Endothelial cell of umbilical vein (primary cell): Measurements from ENCODE around the gene AP1M1. TPM values are rescaled to one million over a fixed set of nuclear protein-coding genes. Genes with fewer than 3 reads are reported as not detected.

Experiments used
- BruUV-seq: library from RNA; stranded (reverse); fragments of 400-500 nt; replicated peaks from 2 replicates; lab custom pipeline; 2021; lab: Mats Ljungman, UMichigan
- CTCF ChIA-PET: fragments of 300-600, 350-600 bp; sonication (Branson Sonifier 250); formaldehyde crosslinking; loops from one replicate; lab custom pipeline; 2021; ENCODE audit warnings: antibody characterized with exemption, inconsistent platforms; lab: Charles Lee
- POLR2A ChIA-PET: fragments of 300-600, 350-600 bp; sonication (Branson Sonifier 250); formaldehyde crosslinking; loops from one replicate; lab custom pipeline; 2021; ENCODE audit warnings: antibody characterized with exemption, inconsistent platforms; lab: Charles Lee
- DNase-seq: peaks from one replicate; pipeline ENCODE4 v3.0.0-alpha.2; 2011; ENCODE audit warnings: low read depth, low spot score
- FAIRE-seq: peaks from 2 replicates; lab custom pipeline; 2011; peaks lifted over from hg19 to GRCh38; lab: Jason Lieb, UNC
- H2AFZ ChIP-seq: 2 replicates; pipeline ENCODE4 v1.6.0; 2012; ENCODE audit warnings: low read depth, low read length, control low read depth, inconsistent platforms
- H3K27ac ChIP-seq: 2 replicates; pipeline ENCODE4 v1.5.1; 2011; ENCODE audit warnings: low read depth, mild to moderate bottlenecking, control low read depth, low read length, moderate library complexity; ENCODE audit not compliant: insufficient read depth
- H3K27me3 ChIP-seq, 2 experiments: 2 replicates each; pipeline versions ENCODE4 v1.6.0 to v1.6.1; 2011; ENCODE audit warnings: low read length in 2 of 2, mixed read lengths in 1 of 2; ENCODE audit not compliant: control insufficient read depth in 2 of 2, insufficient read depth in 2 of 2
- H3K36me3 ChIP-seq, 2 experiments: 2 replicates in 1 of 2; 3 replicates in 1 of 2; pipeline ENCODE4 v1.5.1; 2011; ENCODE audit warnings: low read length in 2 of 2, mild to moderate bottlenecking in 1 of 2, moderate library complexity in 1 of 2; ENCODE audit not compliant: control insufficient read depth in 2 of 2, insufficient read depth in 2 of 2; ENCODE audit errors: extremely low read depth in 1 of 2
- H3K4me1 ChIP-seq: 3 replicates; pipeline ENCODE4 v1.5.1; 2011; ENCODE audit warnings: mild to moderate bottlenecking, low read length; ENCODE audit not compliant: control insufficient read depth, insufficient read depth; ENCODE audit errors: extremely low read depth
- H3K4me2 ChIP-seq: 2 replicates; pipeline ENCODE4 v1.6.1; 2011; ENCODE audit warnings: low read length, control low read depth, mixed read lengths; ENCODE audit not compliant: insufficient read depth
- H3K4me3 ChIP-seq, 3 experiments: fragments of 200-600 bp in 1 of 3; sonication (generic), shearing (Covaris generic) in 1 of 3; replicated peaks in 1 of 3; 2 replicates each; pipeline ENCODE4 v1.5.1; 2011 to 2016; ENCODE audit warnings: control low read depth in 3 of 3, low read length in 3 of 3, mild to moderate bottlenecking in 2 of 3, inconsistent platforms in 1 of 3, low read depth in 1 of 3, moderate library complexity in 1 of 3; ENCODE audit not compliant: insufficient read depth in 1 of 3
- H3K79me2 ChIP-seq: 2 replicates; pipeline ENCODE4 v1.6.0; 2012; ENCODE audit warnings: low read length, inconsistent platforms; ENCODE audit not compliant: control insufficient read depth, insufficient read depth
- H3K9ac ChIP-seq: replicated peaks from 2 replicates; pipeline ENCODE3; 2011; ENCODE audit warnings: low read length, control low read depth; ENCODE audit not compliant: insufficient read depth; ENCODE audit errors: extremely low read depth
- H3K9me1 ChIP-seq: replicated peaks from 3 replicates; pipeline ENCODE4 v1.6.0; 2011; ENCODE audit warnings: mild to moderate bottlenecking, low read length; ENCODE audit not compliant: control insufficient read depth, insufficient read depth; ENCODE audit errors: extremely low read depth
- H3K9me3 ChIP-seq: replicated peaks from 2 replicates; pipeline ENCODE4 v1.5.1; 2012; ENCODE audit warnings: low read length, inconsistent platforms; ENCODE audit not compliant: control insufficient read depth, insufficient read depth
- H4K20me1 ChIP-seq: replicated peaks from 2 replicates; pipeline ENCODE3; 2011; ENCODE audit warnings: mild to moderate bottlenecking, low read length; ENCODE audit not compliant: control insufficient read depth, insufficient read depth; ENCODE audit errors: extremely low read depth
- CTCF ChIP-seq, 2 donors: IDR thresholded peaks; 1 replicate in 1 of 2; 2 replicates in 1 of 2; pipeline ENCODE4 v1.5.1; 2011; ENCODE audit warnings: low read length in 2 of 2, mild to moderate bottlenecking in 2 of 2, moderate library complexity in 2 of 2, control low read depth in 1 of 2, inconsistent platforms in 1 of 2, low read depth in 1 of 2; ENCODE audit not compliant: insufficient read depth in 1 of 2; ENCODE audit errors: extremely low read depth in 1 of 2
- EZH2 ChIP-seq: IDR thresholded peaks from 2 replicates; pipeline ENCODE4 v1.6.1; 2012; ENCODE audit warnings: borderline replicate concordance, low read depth, mild to moderate bottlenecking, moderate library complexity, low read length, inconsistent platforms; ENCODE audit not compliant: severe bottlenecking
- FOS ChIP-seq: IDR thresholded peaks from 2 replicates; pipeline ENCODE4 v1.6.1; 2011; ENCODE audit warnings: mild to moderate bottlenecking, low read length, moderate library complexity, borderline replicate concordance; ENCODE audit not compliant: insufficient read depth
- GATA2 ChIP-seq: IDR thresholded peaks from 2 replicates; pipeline ENCODE4 v1.7.0; 2011; ENCODE audit warnings: low read depth, mild to moderate bottlenecking, moderate library complexity, mixed read lengths, low read length; ENCODE audit not compliant: insufficient read length, insufficient read depth
- JUN ChIP-seq: IDR thresholded peaks from 2 replicates; pipeline ENCODE4 v1.6.1; 2011; ENCODE audit warnings: borderline replicate concordance, low read depth; ENCODE audit not compliant: insufficient read length, insufficient read depth
- MAX ChIP-seq: IDR thresholded peaks from 2 replicates; pipeline ENCODE4 v1.6.1; 2011; ENCODE audit not compliant: insufficient read depth, insufficient read length
- MYC ChIP-seq: IDR thresholded peaks from one replicate; pipeline ENCODE4 v1.6.1; 2011; ENCODE audit warnings: mild to moderate bottlenecking, low read depth, low read length
- POLR2A ChIP-seq: IDR thresholded peaks from 2 replicates; pipeline ENCODE4 v1.6.1; 2012; ENCODE audit warnings: low read depth, mild to moderate bottlenecking, control low read depth, low read length
- POLR2AphosphoS5 ChIP-seq: IDR thresholded peaks from 2 replicates; pipeline ENCODE4 v1.6.1; 2012; ENCODE audit warnings: low read depth, mild to moderate bottlenecking, control low read depth, low read length, moderate library complexity; ENCODE audit not compliant: insufficient read depth
- dilution Hi-C: fragments of 300-500 bp; cut with MboI; formaldehyde crosslinking; loops from one replicate; pipeline ENCODE4 v1.15.0; 2019; ENCODE audit warnings: low sequenced_read_pairs; ENCODE audit not compliant: extremely low pct_ligation_motif_present
- intact Hi-C: fragments of 100-400 bp; cut with micrococcal nuclease; formaldehyde crosslinking; loops from one replicate; pipeline ENCODE4 v1.10.0; 2022
- polyA plus RNA-seq, 4 experiments: library from polyadenylated mRNA; depleted of rRNA in 3 of 4; stranded (reverse) in 3 of 4; unstranded in 1 of 4; fragments of >200 nt; gene quantifications; 2 replicates each; pipeline versions ENCODE4 v1.2.1 to v1.2.3, GENCODE V29; 2011 to 2012; ENCODE audit warnings: missing spikeins in 1 of 4
- total RNA-seq: library from RNA; stranded (reverse); gene quantifications from 2 replicates; pipeline ENCODE4 v1.2.3, GENCODE V29; 2021

Gene AP1M1
- total and polyA plus RNA-seq, 2 donors (not counting 3 experiments of a cell fraction or from before 2014, with no cell fraction given): 99.3 to 129 TPM

- Histone ChIP-seq H2AFZ (no peak overlapping the region), H4K20me1 (no peaks in the 10 kb centered on the region), H3K9me1 (no peaks in the 10 kb centered on the region), H3K4me2 (no peak overlapping the region), H3K27me3 (no peaks in the 10 kb centered on the region), H3K27ac (no peak overlapping the region), H3K79me2 (peaks cover 26% of the 10 kb centered on the region), H3K9me3 (no peaks in the 10 kb centered on the region), H3K36me3 (peaks cover 2 to 35% of the 10 kb centered on the region in 2 experiments), H3K4me3 (no peak overlapping the region), H3K9ac (no peak overlapping the region), H3K4me1 (peaks cover 6% of the 10 kb centered on the region)
- ChIA-PET POLR2A (no interaction called here), CTCF (no interaction called here)
- dilution Hi-C loops: no loop called here
- intact Hi-C loops: loop anchor here (10.0 kb wide), 1 partner anchor 1084 kb away; the partner anchor contains the start of gene SYDE1
- no peak for FAIRE-seq
- no peak for DNase-seq
- BruUV-seq: no TSS peak
- TF ChIP-seq POLR2A (no peak), POLR2AphosphoS5 (no peak), EZH2 (no peak), JUN (no peak), MAX (no peak), FOS (no peak), MYC (no peak), GATA2 (no peak), CTCF (IDR thresholded peaks at IDR 0.05; ENCODE audit: extremely low read depth in 1 of 2, insufficient read depth in 1 of 2, low read depth in 1 of 2, low read length in 2 of 2) (no peak)
Observed at GRCh38 chr19:16188521-16188920, 9.2 kb upstream of the AP1M1 start.
